Measurements from ENCODE around the gene MARCHF11.

The MARCHF11 gene

DNA sequence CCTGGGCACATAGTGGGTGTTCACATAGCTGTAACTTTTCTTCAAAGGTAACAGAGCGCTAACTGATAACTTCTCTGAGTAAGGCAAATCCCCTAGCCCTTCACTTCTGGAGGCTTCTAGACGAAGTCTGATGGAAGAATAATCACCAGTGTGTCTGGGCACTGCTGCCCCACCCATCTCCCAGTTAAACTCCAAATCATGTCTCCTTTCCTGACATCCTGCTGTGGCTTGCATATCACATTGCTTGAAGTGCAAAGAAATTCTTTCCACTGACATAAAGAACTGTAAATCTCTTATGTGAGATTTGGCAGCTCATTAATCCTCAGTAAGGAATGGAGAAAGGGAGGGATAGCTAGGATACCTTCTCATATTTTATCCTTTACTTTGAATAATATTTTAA is 74.6 kb downstream of the MARCHF11 start:
- TF ChIP-seq ZNF274 (IDR thresholded peaks at IDR 0.05; ENCODE audit: low read depth, low read length) = no peak

DNA sequence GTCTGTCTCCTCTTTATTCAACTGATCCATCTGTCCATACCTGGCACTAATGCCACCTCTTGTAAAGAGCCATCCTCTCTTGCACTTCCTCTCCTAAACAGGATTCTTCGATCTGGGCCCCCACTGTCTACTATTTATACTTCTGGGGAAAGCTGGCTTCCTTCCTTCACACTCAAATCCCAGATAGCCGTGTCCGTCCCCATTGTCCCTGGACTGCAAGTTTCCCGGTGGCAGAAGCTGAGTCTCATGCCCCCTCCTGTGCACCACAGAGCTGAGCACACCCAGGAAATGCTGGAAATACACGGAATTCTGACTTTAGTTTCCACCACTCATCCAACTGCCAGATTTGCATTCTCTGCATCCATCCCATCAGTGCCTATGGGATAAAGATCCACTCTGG is 84.0 kb downstream of the MARCHF11 start:
- no peak overlapping the region for H3K4me3 ChIP-seq (ENCODE audit: low read length)
- no peak for TF ChIP-seq ZNF274 (IDR thresholded peaks at IDR 0.05; ENCODE audit: low read depth, low read length)

More for the DNA sequence above, 74.6 kb downstream of the MARCHF11 start:
- no peak overlapping the region for H3K4me3 ChIP-seq (ENCODE audit: low read length)

DNA sequence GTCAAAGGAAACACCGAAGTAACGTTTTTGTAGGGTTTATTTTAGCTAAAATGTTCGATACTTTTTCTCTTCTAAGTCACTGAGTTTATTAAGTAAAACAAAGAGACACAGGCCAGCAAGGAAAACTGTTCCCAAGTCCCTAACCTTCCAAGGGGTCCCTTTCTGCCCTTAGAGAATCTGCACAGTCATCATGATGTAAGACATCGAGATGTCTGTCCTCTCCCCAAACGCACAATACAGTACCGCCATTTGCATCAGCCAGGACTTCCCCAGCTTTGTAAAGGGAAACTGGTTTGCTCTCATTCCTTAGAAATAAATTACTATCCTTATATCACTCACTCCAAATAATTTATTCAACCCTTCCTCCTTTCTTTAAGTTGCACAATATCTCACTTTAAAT is 89.3 kb downstream of the MARCHF11 start:
- H3K4me3 ChIP-seq (ENCODE audit: low read length) = no peak overlapping the region
- no peak for TF ChIP-seq ZNF274 (IDR thresholded peaks at IDR 0.05; ENCODE audit: low read depth, low read length)

DNA sequence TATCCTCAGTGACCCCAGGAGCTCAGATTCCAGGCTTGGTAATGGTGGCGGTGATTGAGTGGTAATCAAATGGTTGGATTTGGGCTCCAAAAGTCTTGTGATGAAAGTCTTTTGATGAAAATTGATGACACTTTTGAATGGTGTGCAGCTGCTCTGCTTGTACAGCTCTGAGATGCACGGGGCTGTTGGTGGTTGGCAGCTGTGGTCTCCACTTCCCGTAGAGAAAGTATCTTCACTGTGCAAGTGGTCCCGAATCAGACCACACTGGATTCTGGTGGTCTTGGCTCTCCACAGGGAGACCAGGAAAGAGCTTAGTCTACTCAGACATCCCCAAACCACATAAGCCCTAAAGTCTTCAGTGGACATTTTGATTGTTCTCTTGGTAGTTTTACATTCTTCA is 96.6 kb downstream of the MARCHF11 start:
- no peak for TF ChIP-seq ZNF274 (IDR thresholded peaks at IDR 0.05; ENCODE audit: low read depth, low read length)
- no peak overlapping the region for H3K4me3 ChIP-seq (ENCODE audit: low read length)

DNA sequence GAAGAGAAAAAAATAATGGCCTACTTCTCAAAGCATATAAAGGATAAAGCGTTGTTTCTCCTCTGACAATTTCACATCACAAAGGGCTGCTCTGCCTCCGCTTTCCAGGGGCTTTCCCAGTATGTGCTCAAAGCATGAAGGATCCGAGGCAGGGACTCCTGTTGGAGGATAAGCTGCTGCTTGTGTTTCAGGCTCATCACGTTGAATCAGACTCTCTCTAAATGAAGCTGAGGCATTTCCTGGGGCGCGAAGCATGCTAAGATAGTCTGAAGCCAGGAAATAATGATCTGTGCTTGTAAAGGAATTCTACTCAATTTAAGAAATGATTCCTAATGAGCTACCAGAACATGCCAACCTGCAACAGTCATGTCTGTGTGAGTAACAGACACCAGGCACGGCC is 97.5 kb downstream of the MARCHF11 start:
- H3K4me3 ChIP-seq (ENCODE audit: low read length) = no peak overlapping the region
- TF ChIP-seq ZNF274 (IDR thresholded peaks at IDR 0.05; ENCODE audit: low read depth, low read length) = no peak

DNA sequence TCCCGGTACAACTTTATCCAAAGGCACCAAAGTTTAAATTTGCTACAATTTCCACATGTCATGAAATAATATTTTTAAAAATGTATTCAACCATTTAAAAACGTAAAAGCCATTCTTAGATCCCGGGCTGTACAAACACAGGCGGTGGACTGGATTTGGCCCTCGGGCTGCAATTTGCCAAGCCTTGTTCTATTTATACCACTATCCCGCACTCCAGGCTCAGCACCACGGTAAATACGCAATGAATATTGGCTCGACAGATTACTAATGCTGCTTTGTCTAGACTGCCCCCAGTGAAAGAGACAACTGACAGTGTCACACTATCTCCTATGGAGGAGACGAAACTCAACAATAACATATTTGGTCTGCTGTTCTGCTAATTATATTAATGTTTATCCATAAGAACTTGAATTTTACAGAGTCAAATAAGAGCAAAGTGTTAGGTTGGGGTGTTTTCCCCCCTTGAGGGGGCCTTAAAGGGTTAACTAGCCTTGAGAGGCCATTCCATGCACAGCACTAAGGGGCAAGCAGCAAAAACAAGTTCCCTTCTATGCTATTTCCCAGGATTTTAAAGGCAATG is 98.1 kb downstream of the MARCHF11 start:
- TF ChIP-seq ZNF274 (IDR thresholded peaks at IDR 0.05; ENCODE audit: low read depth, low read length) = no peak
- no peak overlapping the region for H3K4me3 ChIP-seq (ENCODE audit: low read length)

DNA sequence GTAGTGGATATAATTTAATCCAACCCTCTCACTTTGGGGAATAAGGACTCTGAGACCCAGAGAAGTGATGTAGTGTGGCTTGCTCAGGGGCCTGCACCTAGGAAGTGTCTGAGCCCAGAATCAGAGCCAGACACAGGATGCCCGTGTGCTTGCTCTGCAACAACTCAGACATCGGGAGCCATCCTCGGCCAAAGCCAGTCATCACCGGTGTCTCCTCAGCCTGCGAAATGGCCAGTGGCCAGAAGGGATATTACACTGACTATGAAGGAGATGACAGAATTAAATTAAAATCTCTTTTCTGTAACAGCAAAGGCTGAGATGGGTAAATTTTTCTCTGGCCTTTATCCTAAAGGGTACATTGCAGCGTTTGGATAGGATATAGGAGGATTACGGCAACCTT is 102.9 kb downstream of the MARCHF11 start:
- no peak overlapping the region for H3K4me3 ChIP-seq (ENCODE audit: low read length)
- no peak for TF ChIP-seq ZNF274 (IDR thresholded peaks at IDR 0.05; ENCODE audit: low read depth, low read length)

DNA sequence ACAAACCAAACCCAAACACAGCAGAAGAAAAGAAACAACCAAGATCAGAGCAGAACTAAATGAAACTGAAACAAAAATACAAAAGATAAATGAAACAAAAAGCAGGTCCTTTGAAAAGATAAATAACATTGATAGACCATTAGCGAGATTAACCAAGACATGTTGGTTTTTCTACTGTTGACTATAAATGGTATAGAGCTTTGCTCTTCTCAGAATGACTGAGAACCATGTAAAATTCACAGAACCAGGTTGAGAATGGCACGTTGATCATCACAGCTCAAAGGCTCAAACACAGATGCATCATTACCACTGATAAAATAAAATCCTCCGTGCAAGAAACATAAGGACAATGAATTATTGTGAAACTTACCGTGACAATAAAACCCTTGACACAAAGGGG is 105.2 kb downstream of the MARCHF11 start:
- no peak overlapping the region for H3K4me3 ChIP-seq (ENCODE audit: low read length)
- TF ChIP-seq ZNF274 (IDR thresholded peaks at IDR 0.05; ENCODE audit: low read depth, low read length) = no peak

DNA sequence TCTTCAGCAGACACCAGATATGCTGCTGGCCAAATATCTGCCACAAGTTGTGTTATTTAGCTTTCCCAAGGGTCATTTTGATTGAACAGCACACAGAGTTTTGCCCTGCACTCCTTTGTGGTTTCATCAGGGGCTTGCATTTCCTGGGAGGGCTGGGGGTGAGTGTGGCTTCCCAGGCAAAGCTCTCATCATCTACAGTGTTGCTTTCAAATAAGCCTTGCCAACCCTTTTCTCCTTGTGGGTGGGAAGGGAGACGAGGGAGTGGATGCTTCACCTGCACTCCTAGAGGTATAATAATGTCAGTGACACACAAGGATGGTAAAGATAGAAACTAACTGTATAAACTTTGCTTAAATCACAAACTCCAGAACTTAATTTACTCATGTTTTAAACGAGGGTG is 107.0 kb downstream of the MARCHF11 start:
- no peak overlapping the region for H3K4me3 ChIP-seq (ENCODE audit: low read length)
- TF ChIP-seq ZNF274 (IDR thresholded peaks at IDR 0.05; ENCODE audit: low read depth, low read length) = no peak

DNA sequence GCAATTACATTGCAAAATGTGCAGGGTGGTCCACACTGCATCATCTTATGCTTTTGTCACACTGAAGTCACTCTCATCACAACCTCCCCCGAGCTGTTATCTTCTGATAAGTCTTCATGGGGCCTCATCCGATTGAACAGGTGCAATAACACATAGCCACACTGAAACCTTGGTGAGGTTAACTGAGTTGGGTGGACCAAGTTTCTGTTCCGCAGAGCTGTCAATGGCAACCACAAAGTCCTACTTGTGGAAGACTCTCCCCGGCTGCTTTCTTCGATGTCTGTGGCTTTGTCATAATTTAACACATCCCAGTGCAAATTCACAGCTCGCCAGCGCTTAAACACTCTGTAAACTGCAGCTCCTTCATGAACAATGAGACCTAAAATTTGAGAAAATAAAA is 112.2 kb downstream of the MARCHF11 start:
- TF ChIP-seq ZNF274 (IDR thresholded peaks at IDR 0.05; ENCODE audit: low read depth, low read length) = no peak
- no peak overlapping the region for H3K4me3 ChIP-seq (ENCODE audit: low read length)

DNA sequence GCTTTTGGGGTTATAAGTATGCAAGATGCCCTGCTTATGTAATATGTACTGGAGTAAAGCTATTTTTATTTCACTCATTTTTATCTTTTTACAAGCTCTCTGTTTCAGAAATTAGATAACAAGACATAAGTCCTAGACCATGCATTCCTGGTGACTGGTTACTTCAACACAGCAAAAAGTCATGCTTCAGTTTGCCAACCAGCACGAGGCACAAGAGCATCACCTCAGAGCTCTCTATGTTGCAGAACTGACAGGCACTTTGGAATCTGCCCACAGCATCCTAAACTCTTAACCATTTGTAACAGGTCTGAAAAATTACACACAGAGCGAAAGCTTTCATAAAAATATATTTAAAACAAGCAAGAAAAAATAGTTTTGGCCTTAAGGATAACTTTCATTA is 112.8 kb downstream of the MARCHF11 start:
- H3K4me3 ChIP-seq (ENCODE audit: low read length) = no peak overlapping the region
- TF ChIP-seq ZNF274 (IDR thresholded peaks at IDR 0.05; ENCODE audit: low read depth, low read length) = no peak

DNA sequence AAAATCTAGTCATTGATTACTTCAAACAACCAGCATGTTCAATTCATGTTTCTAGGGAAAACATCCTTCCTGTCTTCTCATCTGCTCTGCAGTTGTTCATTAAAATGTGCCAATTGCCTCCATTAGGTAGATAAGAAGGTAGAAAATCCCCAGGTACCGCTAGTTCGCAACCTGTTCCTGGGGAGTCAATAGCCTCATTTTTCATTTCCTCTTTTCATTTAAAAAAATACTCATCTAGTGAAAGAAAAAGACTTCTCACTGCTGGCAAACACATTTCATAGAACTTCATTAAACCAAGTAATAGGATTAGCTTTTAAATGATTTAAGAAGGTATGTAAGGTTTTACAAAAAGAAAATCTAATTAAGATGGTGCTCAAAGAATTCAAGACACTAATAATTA is 113.3 kb downstream of the MARCHF11 start:
- H3K4me3 ChIP-seq (ENCODE audit: low read length) = no peak overlapping the region
- TF ChIP-seq ZNF274 (IDR thresholded peaks at IDR 0.05; ENCODE audit: low read depth, low read length) = no peak

DNA sequence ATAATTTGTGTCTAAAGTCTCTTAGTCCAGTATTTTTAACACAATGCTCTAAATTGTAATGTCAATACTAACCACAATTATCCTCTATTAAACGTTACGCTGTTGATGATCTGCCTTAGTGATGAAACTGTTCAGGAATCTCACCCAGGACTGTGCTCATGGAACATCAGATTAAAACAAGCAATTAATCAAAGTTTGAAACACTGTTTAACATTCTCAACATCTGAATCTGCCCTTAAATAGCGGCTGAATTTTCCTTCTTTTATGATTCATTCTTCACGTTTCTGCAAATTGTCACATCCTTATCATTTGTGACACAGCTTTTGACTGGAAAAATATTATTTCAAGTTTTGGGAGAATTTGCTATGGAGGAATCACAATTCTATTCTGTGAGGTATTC is 113.8 kb downstream of the MARCHF11 start:
- H3K4me3 ChIP-seq (ENCODE audit: low read length) = no peak overlapping the region
- TF ChIP-seq ZNF274 (IDR thresholded peaks at IDR 0.05; ENCODE audit: low read depth, low read length) = no peak

DNA sequence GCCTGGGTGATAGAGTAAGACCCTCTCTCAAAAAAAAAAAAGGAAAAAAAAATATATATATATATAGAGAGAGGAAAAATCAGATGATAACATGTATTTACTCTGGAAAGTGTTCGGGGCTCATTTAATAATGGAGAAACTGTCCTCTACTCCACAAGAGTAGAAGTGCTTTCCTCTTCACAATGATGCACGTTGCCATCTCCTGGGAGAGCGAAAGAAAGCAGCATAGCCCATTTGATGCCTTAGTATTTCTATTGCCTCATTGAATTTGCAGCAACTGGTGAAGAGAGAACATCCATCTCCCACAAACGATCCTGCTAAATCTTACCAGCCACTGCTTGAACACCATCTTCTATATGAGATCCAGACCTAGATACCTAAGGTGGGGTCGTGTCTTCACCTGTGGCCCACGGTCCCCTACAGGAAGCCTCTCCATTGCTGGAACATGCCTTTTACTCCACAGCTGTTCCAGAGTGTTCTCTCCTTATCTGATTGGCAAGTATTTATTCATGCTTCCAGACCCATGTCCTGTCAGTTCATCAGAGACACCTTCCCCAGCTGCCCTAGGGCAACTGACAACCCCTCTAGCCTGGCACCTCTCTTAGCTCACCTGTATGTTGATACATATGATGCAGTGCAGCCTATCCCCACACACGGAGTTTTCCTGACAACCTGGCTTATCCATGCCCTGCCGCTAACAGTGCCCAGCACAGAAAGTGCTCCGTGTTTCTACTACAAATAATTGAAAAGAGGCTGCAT is 115.3 kb downstream of the MARCHF11 start:
- no peak overlapping the region for H3K4me3 ChIP-seq (ENCODE audit: low read length)
- no peak for TF ChIP-seq ZNF274 (IDR thresholded peaks at IDR 0.05; ENCODE audit: low read depth, low read length)

DNA sequence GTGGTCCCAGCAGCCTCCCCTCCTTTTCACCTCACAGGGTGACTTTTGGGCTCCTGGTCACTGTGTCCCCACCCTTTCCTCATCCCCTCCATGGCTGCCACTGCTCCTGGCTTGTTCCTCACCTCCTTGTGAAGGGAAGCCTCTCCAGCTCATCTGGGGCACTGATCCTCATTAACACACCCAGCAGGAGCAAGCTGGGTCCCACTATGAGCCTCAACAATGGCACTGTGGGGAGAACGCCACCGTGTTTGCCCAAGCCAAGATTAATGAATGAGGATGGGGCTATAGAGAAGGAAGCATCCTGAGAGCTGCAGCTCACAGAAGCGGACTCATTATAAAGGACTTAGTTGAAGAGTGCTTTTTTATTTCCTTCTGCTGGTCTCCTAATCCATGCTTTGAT is 118.4 kb downstream of the MARCHF11 start:
- no peak overlapping the region for H3K4me3 ChIP-seq (ENCODE audit: low read length)
- TF ChIP-seq ZNF274 (IDR thresholded peaks at IDR 0.05; ENCODE audit: low read depth, low read length) = no peak

DNA sequence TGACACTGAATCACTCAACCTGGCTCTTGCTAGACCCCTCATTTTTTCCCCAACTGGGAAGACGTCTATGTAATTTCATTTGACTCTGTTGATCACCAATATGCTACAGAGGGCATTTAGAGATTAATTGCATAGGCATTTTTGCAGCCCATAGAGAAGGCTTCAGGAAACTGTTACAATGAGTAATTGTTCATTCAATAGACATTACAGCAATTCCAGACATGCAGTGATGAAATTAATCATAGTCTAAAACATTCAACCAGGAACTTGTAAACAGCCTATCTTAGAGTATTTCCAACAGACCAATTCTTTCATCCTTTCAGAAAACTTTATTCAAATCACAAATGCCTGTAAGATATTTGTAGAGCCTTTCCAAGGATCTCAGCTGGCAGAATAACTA is 122.3 kb downstream of the MARCHF11 start:
- no peak for TF ChIP-seq ZNF274 (IDR thresholded peaks at IDR 0.05; ENCODE audit: low read depth, low read length)
- H3K4me3 ChIP-seq (ENCODE audit: low read length) = no peak overlapping the region
